MG63 (cell line): Measurements from ENCODE around the gene SRD5A1. TPM values are rescaled to one million over a fixed set of nuclear protein-coding genes. Genes with fewer than 3 reads are reported as not detected.

Experiments used
- DNase-seq: peaks from one replicate; pipeline ENCODE4 v3.0.0-alpha.2; 2020
- H3K27me3 ChIP-seq: fragments of 250-450 bp; sonication (Bioruptor Pico); 2 replicates; pipeline ENCODE4 v1.5.1; 2020; ENCODE audit warnings: mild to moderate bottlenecking, moderate library complexity
- H3K36me3 ChIP-seq: fragments of 250-450 bp; sonication (Bioruptor Pico); 2 replicates; pipeline ENCODE4 v1.5.1; 2020; ENCODE audit warnings: mild to moderate bottlenecking, moderate library complexity
- H3K4me3 ChIP-seq: fragments of 250-450 bp; sonication (Bioruptor Pico); 2 replicates; pipeline ENCODE4 v1.5.1; 2020; ENCODE audit warnings: mild to moderate bottlenecking, moderate library complexity
- H3K9me3 ChIP-seq: fragments of 250-450 bp; sonication (Bioruptor Pico); 2 replicates; pipeline ENCODE4 v1.5.1; 2020; ENCODE audit warnings: mild to moderate bottlenecking, moderate library complexity
- total RNA-seq: library from RNA; depleted of rRNA; stranded (reverse); fragments of >200 nt; shearing (Covaris generic); gene quantifications from 2 replicates; pipeline ENCODE4 v1.2.3, GENCODE V29; 2014; ENCODE audit warnings: low replicate concordance

Gene SRD5A1
- total RNA-seq, 1 experiment from 2014 or later: 32.2 TPM

- Histone ChIP-seq H3K9me3 (no peaks in the 10 kb centered on the region; the same call in 1 of the 2 replicates), H3K36me3 (no peaks in the 10 kb centered on the region), H3K27me3 (peaks cover 14% of the 10 kb centered on the region), H3K4me3 (no peak overlapping the region)
- DNase-seq: no peak
Measured at GRCh38 chr5:6686501-6686900, 53.3 kb downstream of the SRD5A1 start.

GRCh38 chr5:6686915-6687409, 53.7 kb downstream of the SRD5A1 start:
- Histone ChIP-seq H3K9me3 (no peaks in the 10 kb centered on the region), H3K4me3 (no peak overlapping the region)
- DNase-seq: peak; percentile 16

GRCh38 chr5:6687505-6687904, 54.3 kb downstream of the SRD5A1 start:
- DNase-seq: no peak
- no peaks in the 10 kb centered on the region for H3K36me3 ChIP-seq
- peaks cover 15% of the 10 kb centered on the region for H3K27me3 ChIP-seq
- H3K9me3 ChIP-seq: no peaks in the 10 kb centered on the region
- no peak overlapping the region for H3K4me3 ChIP-seq

More at GRCh38 chr5:6686915-6687409, 53.7 kb downstream of the SRD5A1 start:
- Histone ChIP-seq H3K27me3 (peaks cover 13% of the 10 kb centered on the region), H3K36me3 (no peaks in the 10 kb centered on the region)

- Histone ChIP-seq H3K36me3 (no peaks in the 10 kb centered on the region), H3K9me3 (no peaks in the 10 kb centered on the region; the same call in 1 of the 2 replicates), H3K4me3 (no peak overlapping the region), H3K27me3 (peaks cover 21% of the 10 kb centered on the region)
- DNase-seq: no peak
Measured at GRCh38 chr5:6692906-6693305, 59.7 kb downstream of the SRD5A1 start.

- peaks cover 10% of the 10 kb centered on the region for H3K27me3 ChIP-seq
- no peaks in the 10 kb centered on the region; the same call in 1 of the 2 replicates for H3K9me3 ChIP-seq
- no peak for DNase-seq
- no peak overlapping the region for H3K4me3 ChIP-seq
- no peaks in the 10 kb centered on the region for H3K36me3 ChIP-seq
Measured at GRCh38 chr5:6698696-6699095, 65.5 kb downstream of the SRD5A1 start.

- peaks cover 10% of the 10 kb centered on the region for H3K27me3 ChIP-seq
- H3K9me3 ChIP-seq: no peaks in the 10 kb centered on the region; the same call in 1 of the 2 replicates
- no peaks in the 10 kb centered on the region for H3K36me3 ChIP-seq
- H3K4me3 ChIP-seq: no peak overlapping the region
- no peak for DNase-seq
Measured at GRCh38 chr5:6699357-6699756, 66.1 kb downstream of the SRD5A1 start.

- DNase-seq: no peak
- Histone ChIP-seq H3K9me3 (no peaks in the 10 kb centered on the region), H3K36me3 (no peaks in the 10 kb centered on the region), H3K4me3 (no peak overlapping the region), H3K27me3 (peaks cover 10% of the 10 kb centered on the region)
Measured at GRCh38 chr5:6700074-6700684, 66.9 kb downstream of the SRD5A1 start.

GRCh38 chr5:6700685-6701355, 67.6 kb downstream of the SRD5A1 start:
- no peaks in the 10 kb centered on the region for H3K36me3 ChIP-seq
- no peak for DNase-seq

GRCh38 chr5:6701491-6701890, 68.3 kb downstream of the SRD5A1 start:
- Histone ChIP-seq H3K9me3 (no peaks in the 10 kb centered on the region), H3K27me3 (peaks cover 8% of the 10 kb centered on the region), H3K4me3 (no peak overlapping the region), H3K36me3 (no peaks in the 10 kb centered on the region)
- DNase-seq: no peak

More at GRCh38 chr5:6700685-6701355, 67.6 kb downstream of the SRD5A1 start:
- Histone ChIP-seq H3K9me3 (no peaks in the 10 kb centered on the region), H3K27me3 (peaks cover 10% of the 10 kb centered on the region), H3K4me3 (no peak overlapping the region)

- H3K4me3 ChIP-seq: no peak overlapping the region
- no peak for DNase-seq
Measured at GRCh38 chr5:6702633-6703032, 69.4 kb downstream of the SRD5A1 start.

GRCh38 chr5:6703806-6704205, 70.6 kb downstream of the SRD5A1 start:
- Histone ChIP-seq H3K9me3 (no peaks in the 10 kb centered on the region), H3K27me3 (no peaks in the 10 kb centered on the region), H3K4me3 (no peak overlapping the region), H3K36me3 (no peaks in the 10 kb centered on the region)
- no peak for DNase-seq

More at GRCh38 chr5:6702633-6703032, 69.4 kb downstream of the SRD5A1 start:
- Histone ChIP-seq H3K27me3 (no peaks in the 10 kb centered on the region; the same call in 1 of the 2 replicates), H3K36me3 (no peaks in the 10 kb centered on the region), H3K9me3 (no peaks in the 10 kb centered on the region)

- DNase-seq: peak; percentile 87
- no peaks in the 10 kb centered on the region for H3K36me3 ChIP-seq
- no peak overlapping the region for H3K4me3 ChIP-seq
- H3K27me3 ChIP-seq: no peaks in the 10 kb centered on the region
- no peaks in the 10 kb centered on the region for H3K9me3 ChIP-seq
Measured at GRCh38 chr5:6704361-6704851, 71.2 kb downstream of the SRD5A1 start.

- no peaks in the 10 kb centered on the region for H3K27me3 ChIP-seq
- no peak for DNase-seq
- H3K36me3 ChIP-seq: no peaks in the 10 kb centered on the region
- H3K9me3 ChIP-seq: no peaks in the 10 kb centered on the region
- H3K4me3 ChIP-seq: no peak overlapping the region
Measured at GRCh38 chr5:6705088-6705487, 71.8 kb downstream of the SRD5A1 start.

GRCh38 chr5:6705959-6706358, 72.7 kb downstream of the SRD5A1 start:
- Histone ChIP-seq H3K9me3 (no peaks in the 10 kb centered on the region), H3K36me3 (no peaks in the 10 kb centered on the region)
- no peak for DNase-seq

GRCh38 chr5:6707852-6708251, 74.6 kb downstream of the SRD5A1 start:
- H3K27me3 ChIP-seq: no peaks in the 10 kb centered on the region
- DNase-seq: no peak
- H3K4me3 ChIP-seq: no peak overlapping the region
- H3K36me3 ChIP-seq: no peaks in the 10 kb centered on the region
- no peaks in the 10 kb centered on the region for H3K9me3 ChIP-seq

More at GRCh38 chr5:6705959-6706358, 72.7 kb downstream of the SRD5A1 start:
- Histone ChIP-seq H3K4me3 (no peak overlapping the region), H3K27me3 (no peaks in the 10 kb centered on the region)

- Histone ChIP-seq H3K9me3 (no peaks in the 10 kb centered on the region), H3K36me3 (no peaks in the 10 kb centered on the region), H3K27me3 (no peaks in the 10 kb centered on the region), H3K4me3 (no peak overlapping the region)
- no peak for DNase-seq
Measured at GRCh38 chr5:6708814-6709213, 75.6 kb downstream of the SRD5A1 start.

GRCh38 chr5:6710070-6710469, 76.8 kb downstream of the SRD5A1 start:
- Histone ChIP-seq H3K4me3 (no peak overlapping the region), H3K36me3 (peaks cover 4% of the 10 kb centered on the region), H3K27me3 (no peaks in the 10 kb centered on the region), H3K9me3 (no peaks in the 10 kb centered on the region)
- peak; percentile 37 for DNase-seq
